Brain microvascular endothelial cell (primary cell): ENCODE data around the gene CDC73.

Source experiments
- DNase-seq: peaks from one replicate; pipeline ENCODE4 v3.0.0-alpha.2; 2020
- H3K27ac ChIP-seq: fragments of 250-450 bp; sonication (Bioruptor Pico); 2 replicates; pipeline ENCODE4 v1.5.1; 2020; ENCODE audit warnings: mild to moderate bottlenecking, moderate library complexity
- H3K27me3 ChIP-seq: fragments of 250-450 bp; sonication (Bioruptor Pico); replicated peaks from 2 replicates; pipeline ENCODE4 v1.5.1; 2020; ENCODE audit warnings: mild to moderate bottlenecking
- H3K36me3 ChIP-seq: fragments of 250-450 bp; sonication (Bioruptor Pico); replicated peaks from 2 replicates; pipeline ENCODE4 v1.5.1; 2020; ENCODE audit warnings: mild to moderate bottlenecking
- H3K4me3 ChIP-seq: 2 replicates; pipeline ENCODE4 v1.5.1; 2011; ENCODE audit warnings: low read depth, mild to moderate bottlenecking, control low read depth, low read length, moderate library complexity
- in situ Hi-C: cut with HindIII; loops from 2 replicates; pipeline ENCODE4 v1.10.0; 2017; ENCODE audit warnings: low sequenced_read_pairs, low pct_ligation_motif_present
- TF ChIP-seq, protein P1 (sequence below): IDR thresholded peaks from 2 replicates; pipeline ENCODE4 v1.5.1; 2011; ENCODE audit warnings: low read depth, mild to moderate bottlenecking, moderate library complexity, low read length, control low read depth, inconsistent platforms; ENCODE audit errors: missing control alignments

Gene CDC73

DNA sequence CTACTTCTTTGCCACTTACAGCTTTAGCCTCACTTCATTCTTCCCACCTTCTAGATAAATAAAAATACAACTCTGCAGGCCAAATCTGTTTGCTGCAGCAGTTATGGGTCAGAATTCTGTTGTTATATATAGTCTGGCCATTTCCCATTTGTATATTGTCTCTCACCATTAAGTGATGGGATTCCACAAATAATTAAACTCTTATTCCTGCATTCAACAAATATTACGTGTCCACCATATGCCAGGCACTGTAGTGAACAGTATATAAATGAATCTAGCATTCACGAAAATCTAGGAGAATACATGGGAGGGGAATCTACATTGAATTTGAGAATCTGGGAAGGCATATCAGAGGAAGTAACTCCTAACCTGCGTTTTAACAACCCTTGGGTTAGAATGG lies 11.0 kb upstream of the CDC73 start:
- in situ Hi-C loops, result no loop called here
- DNase-seq, result no peak
- Histone ChIP-seq H3K27me3 (no peaks in the 10 kb centered on the region), H3K36me3 (no peaks in the 10 kb centered on the region), H3K27ac (peak overlapping the region; percentile 72), H3K4me3 (no peak overlapping the region)
- TF ChIP-seq, protein P1, sequence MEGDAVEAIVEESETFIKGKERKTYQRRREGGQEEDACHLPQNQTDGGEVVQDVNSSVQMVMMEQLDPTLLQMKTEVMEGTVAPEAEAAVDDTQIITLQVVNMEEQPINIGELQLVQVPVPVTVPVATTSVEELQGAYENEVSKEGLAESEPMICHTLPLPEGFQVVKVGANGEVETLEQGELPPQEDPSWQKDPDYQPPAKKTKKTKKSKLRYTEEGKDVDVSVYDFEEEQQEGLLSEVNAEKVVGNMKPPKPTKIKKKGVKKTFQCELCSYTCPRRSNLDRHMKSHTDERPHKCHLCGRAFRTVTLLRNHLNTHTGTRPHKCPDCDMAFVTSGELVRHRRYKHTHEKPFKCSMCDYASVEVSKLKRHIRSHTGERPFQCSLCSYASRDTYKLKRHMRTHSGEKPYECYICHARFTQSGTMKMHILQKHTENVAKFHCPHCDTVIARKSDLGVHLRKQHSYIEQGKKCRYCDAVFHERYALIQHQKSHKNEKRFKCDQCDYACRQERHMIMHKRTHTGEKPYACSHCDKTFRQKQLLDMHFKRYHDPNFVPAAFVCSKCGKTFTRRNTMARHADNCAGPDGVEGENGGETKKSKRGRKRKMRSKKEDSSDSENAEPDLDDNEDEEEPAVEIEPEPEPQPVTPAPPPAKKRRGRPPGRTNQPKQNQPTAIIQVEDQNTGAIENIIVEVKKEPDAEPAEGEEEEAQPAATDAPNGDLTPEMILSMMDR, result no peak

- TF ChIP-seq, protein P1, result no peak
- in situ Hi-C loops, result no loop called here
- no peaks in the 10 kb centered on the region for H3K27me3 ChIP-seq
- peak; percentile 86 for DNase-seq
- H3K36me3 ChIP-seq, result no peaks in the 10 kb centered on the region
- peak overlapping the region; percentile 72 for H3K27ac ChIP-seq
- no peak overlapping the region for H3K4me3 ChIP-seq
Observed at GRCh38 chr1:193111641-193112090, 10.2 kb upstream of the CDC73 start.

DNA sequence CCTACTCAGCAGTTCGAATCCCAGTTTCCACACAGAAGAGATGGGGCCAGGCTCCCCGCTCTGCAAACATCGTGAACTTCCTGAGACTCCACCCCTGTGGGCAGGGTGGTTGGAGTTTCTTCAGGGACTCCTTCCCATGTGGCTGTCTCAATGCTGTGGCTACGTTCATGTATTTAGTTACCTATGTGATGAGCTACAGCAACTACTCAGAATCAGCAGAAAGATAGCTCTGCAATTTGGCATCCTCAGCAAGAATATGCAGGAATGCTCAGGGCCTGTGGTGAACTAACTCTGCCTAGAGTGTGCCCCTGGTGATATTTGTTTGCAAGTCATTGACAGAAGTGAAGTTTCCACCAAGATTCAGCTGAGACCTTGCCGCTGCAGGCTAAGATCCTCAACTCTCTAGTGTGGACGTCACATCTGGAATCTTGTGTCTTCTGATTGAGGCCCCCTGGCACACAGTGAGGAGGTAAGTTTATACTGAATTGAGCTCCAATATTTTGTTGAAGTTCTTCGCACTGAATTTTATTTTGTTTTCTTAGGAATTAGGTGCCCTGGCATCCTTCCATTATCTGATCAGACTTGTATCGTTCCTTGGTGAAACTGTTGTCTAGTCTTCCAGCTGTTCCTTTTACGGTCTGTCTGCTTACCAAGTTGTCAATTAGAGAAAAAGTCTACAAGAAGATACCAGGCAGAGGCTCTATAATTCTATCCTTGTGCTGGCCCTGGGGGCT lies 8.4 kb upstream of the CDC73 start:
- Histone ChIP-seq H3K4me3 (no peak overlapping the region), H3K27ac (no peak overlapping the region), H3K36me3 (no peaks in the 10 kb centered on the region), H3K27me3 (no peaks in the 10 kb centered on the region)
- in situ Hi-C loops, result no loop called here
- no peak for DNase-seq
- TF ChIP-seq, protein P1, result no peak

DNA sequence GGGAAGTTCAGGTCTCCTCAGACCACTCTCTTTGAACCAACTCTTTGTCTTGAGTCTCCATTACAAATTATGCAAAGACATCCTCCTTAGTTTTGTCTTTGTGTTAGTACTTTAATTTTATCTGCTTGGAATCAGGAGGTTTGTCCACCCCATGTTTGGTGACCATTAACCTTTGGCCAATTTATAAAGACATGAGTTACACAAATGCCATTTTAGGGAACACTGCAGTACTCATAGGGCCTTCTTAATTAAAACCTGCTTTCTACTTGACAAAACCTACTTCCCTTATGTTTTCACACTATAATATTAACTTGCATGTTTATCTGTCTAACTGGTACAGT lies 7.9 kb upstream of the CDC73 start:
- Histone ChIP-seq H3K27me3 (no peaks in the 10 kb centered on the region), H3K27ac (no peak overlapping the region), H3K36me3 (no peaks in the 10 kb centered on the region), H3K4me3 (no peak overlapping the region)
- in situ Hi-C loops, result no loop called here
- TF ChIP-seq, protein P1, result no peak
- DNase-seq, result no peak

DNA sequence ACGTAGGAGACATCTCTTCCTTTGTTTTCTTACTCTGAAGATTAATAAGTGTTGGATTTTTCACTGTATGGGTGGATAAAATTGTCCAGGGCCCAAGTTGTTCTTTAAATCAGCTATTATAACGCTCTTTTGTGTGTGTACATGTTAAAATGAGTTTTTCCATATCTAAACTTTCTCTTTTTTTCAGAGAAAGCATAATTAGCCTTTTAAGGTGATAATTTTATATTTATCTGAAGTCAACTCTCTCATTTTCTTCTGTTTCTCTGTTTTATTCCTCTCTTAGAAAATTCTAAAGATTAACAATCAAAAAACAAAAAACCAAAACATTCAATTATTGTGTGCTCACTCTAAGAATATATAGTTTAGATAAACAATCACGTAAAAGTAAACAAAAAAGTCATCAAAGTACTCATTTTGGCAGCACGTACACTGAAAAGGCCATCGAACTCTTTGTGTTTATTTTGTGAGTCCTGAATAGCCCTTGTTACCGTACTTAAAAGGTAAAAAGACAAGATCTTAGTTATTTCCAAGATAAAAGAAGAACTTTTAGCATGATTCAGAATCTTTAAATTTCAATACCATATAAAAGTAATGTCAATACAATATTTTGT lies 7.2 kb upstream of the CDC73 start:
- TF ChIP-seq, protein P1, result no peak
- no peak for DNase-seq

More for the DNA sequence above, 7.2 kb upstream of the CDC73 start:
- Histone ChIP-seq H3K27me3 (no peaks in the 10 kb centered on the region), H3K36me3 (no peaks in the 10 kb centered on the region), H3K27ac (peak overlapping the region; percentile 85), H3K4me3 (no peak overlapping the region)
- in situ Hi-C loops, result no loop called here
